ENCODE measurements around the gene GALK2. TPM values are rescaled to one million over a fixed set of nuclear protein-coding genes. Genes with fewer than 3 reads are reported as not detected.

The GALK2 gene
- polyA plus RNA-seq (ENCODE audit: insufficient read length in 4 of 4) = 10 to 100 TPM; 27.4 to 32.5 (median 30.9) TPM

DNA sequence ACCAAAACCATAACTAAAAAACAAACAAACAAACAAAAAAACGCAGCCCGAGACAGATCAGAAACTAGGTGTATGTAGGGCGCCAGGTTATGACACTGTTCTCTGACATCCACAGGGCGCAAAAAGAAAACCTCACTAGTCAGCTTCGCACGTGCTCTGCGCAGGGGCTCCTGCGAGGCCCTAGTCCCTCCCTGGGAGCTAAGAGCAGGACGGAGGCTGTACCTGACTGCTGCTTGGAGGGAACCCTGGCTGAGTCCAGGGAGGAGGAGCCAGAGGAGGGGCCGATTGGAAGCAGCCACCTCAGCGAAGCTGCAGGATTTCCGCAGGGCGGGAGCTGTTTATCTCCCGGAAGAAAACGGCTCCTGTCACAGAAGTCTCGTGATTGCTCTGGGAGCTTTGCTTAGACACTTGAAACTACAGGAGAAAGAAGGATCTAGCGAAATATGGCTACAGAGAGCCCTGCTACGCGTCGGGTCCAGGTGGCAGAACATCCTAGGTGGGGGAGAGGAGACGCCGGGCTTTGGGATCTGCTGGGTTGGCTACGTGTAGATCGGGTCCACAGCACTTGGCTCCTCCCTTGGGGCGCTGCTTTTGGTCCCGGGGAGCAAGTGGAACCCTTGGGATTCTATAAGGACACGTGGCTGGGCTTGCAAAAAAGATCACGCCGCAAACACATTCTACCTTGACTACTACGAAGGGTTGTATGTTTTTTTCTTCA lies at the start of gene GALK2:
Gene GALK2 (plus strand): TSS at position 368 of the 718 bp plus-strand sequence. CDS start 76 bp downstream, at position 444.
- peak; percentile 52 to 81 (median 76) for DNase-seq (ENCODE audit: low read depth in 4 of 4, low spot score in 3 of 4)

DNA sequence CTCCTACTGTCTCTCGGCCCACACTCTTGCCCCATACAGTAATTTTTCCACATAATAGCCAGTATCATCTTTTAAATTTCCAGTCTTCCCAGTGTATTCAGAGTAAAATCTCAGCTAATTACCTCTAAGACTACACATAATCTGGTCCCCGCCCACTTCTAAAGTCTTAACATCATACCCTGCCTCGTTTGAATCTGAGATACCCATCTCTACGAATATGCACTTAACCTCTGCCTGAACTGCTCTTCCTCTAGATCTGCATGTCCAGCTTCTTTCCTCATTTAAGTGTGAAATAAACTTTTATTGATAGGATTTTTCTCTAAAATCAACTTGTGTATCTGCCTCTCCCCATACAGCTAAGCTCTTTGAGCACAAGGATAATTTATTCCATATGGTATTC lies 49.2 kb upstream of the GALK2 start:
- no peak for DNase-seq (ENCODE audit: low read depth in 4 of 4, low spot score in 3 of 4)

DNA sequence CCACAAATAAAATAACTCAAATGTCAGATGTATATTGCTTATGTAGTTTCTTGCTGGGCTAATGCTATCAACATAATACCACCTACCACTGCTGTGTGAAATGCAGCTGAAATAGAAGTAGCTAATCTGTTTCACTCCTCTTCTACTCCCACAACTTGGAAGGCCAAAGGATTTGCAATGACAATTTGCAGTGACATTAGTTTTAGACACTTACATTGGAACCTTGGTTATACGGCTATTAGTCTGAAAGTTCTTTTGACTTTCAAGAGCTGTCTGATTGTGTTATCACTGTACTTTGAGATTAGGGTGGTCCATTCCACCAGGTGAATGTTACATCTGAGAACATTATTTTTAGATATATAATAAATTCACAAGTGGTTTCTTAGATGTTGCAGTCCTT lies 48.1 kb upstream of the GALK2 start:
- no peak for DNase-seq (ENCODE audit: low read depth in 4 of 4, low spot score in 3 of 4)

DNA sequence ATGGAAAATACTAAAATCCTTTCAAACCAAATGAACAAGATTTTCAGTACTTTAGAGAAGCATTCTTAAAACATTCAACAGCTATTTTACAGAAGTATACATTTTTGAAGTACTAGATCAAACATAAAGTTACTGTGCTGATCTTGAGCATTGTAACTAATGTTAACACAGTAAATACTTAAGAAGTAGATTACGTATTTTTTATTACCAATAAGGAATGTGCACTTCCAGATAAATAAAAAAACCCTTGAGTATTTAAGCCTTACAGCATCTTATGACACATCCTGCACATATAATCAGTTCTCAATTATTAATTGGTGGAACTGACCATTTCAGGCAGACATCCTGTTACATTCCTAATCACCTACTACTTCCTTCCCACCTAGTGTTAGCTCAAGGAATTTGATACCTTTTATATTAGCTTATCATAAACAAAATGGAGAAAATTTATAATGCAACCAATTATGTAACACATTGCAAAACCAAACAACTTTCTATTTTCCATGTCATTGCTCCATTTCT lies 47.4 kb upstream of the GALK2 start:
- no peak for DNase-seq (ENCODE audit: low read depth in 4 of 4, low spot score in 3 of 4)

DNA sequence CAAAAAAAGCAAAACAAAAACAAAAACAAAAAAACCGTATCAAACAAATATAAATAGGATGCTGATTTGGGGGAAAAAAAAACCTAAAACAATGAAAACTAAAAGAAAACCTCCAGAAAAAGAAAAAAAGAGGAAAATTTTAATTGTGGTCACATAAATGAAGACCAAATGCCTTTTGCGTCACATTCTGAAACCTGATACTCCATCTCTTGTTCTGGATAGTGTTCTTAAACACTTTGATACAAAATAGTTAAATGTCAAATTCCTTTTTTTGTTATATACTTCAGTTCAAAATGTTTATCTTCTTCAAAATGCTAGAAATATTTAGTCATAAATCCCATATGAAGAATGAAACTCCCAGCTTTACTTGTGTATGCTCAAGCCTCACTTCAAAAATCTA lies 45.7 kb upstream of the GALK2 start:
- no peak for DNase-seq (ENCODE audit: low read depth in 4 of 4, low spot score in 3 of 4)

DNA sequence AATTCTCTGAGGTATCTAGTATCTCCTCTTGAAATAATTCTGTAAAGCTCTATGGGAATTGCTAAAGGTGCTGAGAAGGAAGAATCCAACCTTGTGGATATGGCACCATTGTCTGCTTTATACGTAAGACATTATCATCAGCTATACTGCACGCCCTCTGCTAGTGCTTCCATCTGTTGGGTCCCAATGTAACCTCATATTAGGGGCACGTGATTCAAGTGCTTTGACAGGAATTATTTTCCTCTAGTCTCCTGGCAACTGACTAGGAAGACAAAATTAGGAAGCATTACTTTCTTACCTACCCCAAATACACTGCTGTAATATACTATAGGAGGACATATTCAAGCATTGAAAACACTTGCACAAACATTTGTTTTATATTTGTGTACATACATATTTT lies 38.6 kb upstream of the GALK2 start:
- no peak for DNase-seq (ENCODE audit: low read depth in 4 of 4, low spot score in 3 of 4)

DNA sequence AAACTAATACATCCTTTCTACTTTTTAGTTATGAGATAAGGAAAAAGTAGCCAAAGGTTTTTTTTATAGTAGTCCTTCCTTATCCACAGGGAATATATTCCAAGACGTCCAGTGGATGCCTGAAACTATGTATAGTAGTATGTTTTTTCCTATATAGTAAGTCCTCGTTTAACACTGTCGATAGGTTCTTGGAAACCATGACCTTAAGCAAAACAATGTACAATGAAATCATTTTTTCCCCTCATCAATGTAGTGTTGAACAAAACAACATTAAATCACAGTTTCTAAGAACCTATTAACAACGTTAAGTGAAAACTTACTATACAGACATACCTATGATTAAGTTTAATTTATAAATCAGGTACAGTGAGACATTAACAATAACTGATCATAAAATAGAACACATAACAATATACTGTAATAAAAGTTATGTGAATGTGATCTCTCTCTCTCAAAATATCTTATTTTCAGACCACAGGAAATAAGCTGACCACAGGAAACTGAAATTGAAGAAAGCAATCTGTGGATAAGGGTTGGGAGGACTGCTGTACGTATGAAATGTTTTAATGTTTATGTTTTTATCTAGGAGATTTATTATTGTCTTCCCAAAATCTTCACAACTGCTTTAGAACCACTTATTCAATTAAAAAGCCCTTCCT lies 35.2 kb upstream of the GALK2 start:
- no peak for DNase-seq (ENCODE audit: low read depth in 4 of 4, low spot score in 3 of 4)

DNA sequence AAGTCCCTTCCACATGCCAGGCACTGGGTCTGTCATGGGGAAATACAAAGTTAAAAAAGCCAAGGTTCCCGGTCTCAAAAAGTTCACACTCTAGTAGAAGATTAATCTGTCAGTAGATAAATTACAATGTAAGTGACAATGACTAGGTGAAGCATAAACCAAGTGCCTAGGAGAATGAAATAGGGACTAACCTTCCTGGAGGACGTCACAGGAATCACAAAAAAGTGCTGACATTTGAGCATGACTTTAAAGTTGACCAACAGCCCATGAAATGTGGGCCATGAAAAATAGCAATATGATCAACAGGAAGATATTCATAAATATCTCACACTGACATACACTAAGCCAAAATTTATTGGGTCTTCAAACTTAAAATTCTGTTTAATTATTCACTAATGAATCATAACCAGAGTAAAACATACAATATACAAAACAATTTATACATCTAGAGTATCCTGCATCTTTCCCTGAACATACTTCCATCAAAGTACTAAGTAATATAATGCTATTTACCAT lies 34.6 kb upstream of the GALK2 start:
- no peak for DNase-seq (ENCODE audit: low read depth in 4 of 4, low spot score in 3 of 4)

DNA sequence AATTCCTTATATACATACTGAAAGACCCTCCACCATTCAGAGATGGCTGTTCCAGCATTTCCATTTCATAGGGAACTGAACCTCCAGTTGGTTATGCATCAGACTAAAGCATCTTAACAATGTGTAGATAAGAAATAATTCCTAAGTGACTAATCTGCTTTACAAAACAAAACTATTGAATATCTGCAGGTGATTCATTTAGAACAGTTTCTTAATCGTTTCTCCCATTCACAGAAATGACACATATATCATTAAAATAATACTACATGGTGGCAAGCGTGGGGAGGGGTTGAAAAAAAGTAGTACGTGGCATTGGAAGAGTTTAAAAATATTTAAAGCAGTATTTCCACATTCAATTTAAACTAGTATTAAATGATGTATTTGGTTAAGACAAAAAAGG lies 34.1 kb upstream of the GALK2 start:
- DNase-seq (ENCODE audit: low read depth in 4 of 4, low spot score in 3 of 4) = no peak

DNA sequence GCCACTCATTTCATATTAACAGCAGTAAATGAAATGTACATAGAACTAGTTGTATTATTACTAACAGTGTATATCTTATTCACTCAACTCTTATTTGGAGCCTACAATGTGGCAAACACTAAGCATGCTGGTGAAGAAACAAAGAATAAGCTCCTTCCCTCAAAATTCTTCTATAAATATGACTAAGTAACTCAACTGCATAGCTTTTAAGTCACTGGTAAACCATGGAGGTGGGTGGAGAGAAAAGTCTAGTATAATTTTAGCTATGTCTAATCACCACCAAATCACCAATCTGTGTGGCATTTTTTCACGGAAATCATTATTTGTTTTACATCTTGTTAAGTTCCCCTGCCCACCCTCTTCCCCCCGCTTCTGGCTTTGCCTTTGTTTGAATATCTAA lies 32.2 kb upstream of the GALK2 start:
- DNase-seq (ENCODE audit: low read depth in 4 of 4, low spot score in 3 of 4) = no peak

DNA sequence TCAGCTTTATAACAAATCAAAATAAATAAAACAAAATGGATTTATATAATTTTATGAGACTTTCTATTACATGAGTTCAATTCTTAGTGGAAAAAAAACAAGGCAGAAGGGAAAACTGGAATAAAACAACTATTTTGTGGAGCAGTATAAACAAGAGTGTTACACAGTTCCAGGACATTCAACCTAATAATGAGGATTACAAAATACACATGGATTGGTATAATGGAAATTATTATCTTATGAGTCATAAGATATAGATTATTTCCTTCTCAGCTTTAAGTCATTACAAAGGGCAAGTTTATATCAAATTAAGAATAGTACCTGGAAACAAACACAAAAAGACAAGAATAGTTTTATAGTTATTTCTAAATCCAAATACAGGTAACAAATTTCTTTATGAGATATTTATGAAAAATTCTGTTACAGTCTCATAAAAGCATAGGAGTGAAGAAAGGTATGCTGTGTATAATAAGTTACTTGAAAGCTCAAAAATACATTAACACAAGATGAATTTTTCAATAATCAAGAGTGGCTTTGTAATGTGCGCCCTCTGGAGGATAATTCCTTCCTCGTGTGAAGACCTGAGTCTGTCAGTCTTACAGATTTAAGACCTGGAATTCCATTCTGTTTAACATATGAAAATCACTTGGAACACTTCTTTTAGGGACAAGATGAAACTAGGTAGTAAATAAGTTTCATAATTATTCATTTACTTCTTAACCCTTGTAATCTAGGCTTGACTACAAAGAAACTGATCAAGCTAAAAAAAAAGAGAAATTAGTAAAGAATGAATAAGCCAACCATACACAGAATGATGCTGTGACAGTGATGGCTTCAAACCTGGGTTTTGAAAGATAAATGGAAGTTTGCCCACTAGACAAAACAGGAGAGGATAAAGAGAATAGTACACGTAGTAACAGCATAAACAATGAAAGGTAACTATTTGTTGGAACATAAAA lies 24.1 kb upstream of the GALK2 start:
- peak in 3 of 4 donors; percentile 21 to 40 (median 35) for DNase-seq (ENCODE audit: low read depth in 4 of 4, low spot score in 3 of 4)

DNA sequence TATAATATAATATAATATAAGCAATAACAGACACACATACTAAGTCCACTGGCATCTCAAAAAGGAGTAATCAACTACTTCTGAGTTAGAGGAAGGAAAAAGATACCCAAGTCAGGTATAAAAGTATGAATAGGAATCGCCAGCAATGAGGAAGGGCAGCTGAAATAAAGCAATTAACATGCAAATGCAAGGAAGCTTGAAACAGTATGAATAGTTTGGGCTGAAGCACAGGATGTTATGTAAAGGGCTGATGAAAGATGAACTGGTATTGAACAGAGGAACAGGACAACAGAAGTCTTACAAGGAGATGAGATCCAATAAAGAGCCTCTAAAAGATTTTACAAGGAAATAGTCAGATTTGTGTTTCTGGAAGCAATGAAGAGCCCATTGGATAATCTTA lies 21.7 kb upstream of the GALK2 start:
- DNase-seq (ENCODE audit: low read depth in 4 of 4, low spot score in 3 of 4) = no peak

DNA sequence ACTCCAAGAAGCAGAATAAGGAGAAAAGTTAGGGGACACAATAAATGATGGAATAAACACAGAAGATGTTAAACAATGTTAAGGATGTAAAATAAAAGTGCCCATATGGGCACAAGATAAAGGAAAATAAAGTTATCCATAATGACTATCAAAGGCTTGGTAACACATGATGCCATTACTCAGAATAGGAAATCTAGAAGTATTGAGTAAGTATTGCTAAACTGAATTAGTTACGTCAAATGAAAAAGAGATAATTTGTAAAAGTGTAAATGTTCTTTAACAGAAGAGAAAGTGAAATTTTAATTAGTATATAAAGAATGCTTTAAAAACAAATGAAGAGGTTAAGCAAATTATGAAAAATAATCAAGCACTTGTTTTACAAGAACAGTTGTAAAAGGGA lies 21.3 kb upstream of the GALK2 start:
- DNase-seq (ENCODE audit: low read depth in 4 of 4, low spot score in 3 of 4) = no peak

DNA sequence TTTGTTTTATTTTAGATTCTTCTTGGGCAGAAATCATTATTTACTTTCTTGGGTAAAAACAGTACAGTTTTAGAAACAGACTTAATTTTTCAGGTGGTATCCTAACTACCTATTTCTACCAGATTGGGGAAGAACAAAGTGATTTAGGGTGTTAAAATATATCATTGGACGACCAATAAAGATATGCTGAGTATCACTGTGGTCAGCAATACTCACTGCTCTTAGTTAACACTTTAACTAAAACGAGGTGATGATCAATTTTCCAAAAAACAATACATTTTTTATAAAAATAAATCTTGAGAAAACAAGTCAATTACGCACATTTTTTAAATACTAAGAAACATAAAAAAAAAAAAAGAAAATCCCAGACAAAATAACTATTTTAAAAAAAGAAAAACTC lies 18.2 kb upstream of the GALK2 start:
- DNase-seq (ENCODE audit: low read depth in 4 of 4, low spot score in 3 of 4) = no peak

DNA sequence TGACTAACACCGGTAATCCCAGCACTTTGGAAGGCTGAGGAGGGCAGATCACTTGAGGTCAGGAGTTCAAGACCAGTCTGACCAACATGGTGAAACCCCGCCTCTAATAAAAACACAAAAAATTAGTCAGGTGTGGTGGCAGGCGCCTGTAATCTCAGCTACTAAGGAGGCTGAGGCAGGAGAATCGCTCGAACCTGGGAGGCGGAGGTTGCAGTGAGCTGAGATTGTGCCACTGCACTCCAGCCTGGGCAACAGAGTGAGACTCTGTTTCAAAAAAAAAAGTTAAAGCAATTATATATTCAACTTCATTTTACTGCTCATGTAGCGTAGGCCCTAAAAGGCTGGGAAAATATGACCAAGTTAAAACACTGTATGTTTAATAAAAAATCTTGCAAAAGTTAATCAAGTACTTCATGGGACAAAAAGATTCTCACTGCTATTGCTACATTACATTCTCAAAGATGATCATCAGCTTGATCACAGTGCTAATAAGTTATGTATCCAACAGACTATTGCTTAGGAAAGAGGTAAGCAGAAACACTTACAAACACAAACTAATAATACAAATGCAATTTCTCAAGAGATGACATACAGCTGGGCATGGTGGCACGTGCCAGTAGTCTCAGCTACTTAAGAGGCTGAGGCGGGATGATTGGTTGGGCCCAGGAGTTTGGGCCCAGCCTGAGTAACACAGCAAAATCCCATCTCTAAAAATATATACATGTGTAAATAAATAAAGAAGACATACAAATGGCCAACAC lies 17.3 kb upstream of the GALK2 start:
- no peak for DNase-seq (ENCODE audit: low read depth in 4 of 4, low spot score in 3 of 4)

DNA sequence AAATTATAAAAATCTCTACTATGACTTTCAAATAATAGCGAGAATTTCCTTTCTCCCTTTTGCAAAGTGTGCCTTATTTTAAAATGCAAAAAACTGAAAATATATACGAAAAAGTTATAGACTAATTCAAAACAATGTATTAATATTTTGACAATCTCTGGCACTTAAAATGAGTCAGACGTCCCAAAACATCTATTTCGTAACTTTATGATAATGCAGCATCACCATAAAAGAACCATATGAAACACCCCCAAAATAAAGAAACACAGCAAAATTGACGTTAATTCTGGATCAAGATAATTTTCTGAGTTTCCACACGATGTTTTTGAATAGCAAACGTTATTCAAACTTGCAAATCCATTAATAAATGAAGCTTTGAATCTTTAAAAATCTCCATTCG lies 15.7 kb upstream of the GALK2 start:
- no peak for DNase-seq (ENCODE audit: low read depth in 4 of 4, low spot score in 3 of 4)

DNA sequence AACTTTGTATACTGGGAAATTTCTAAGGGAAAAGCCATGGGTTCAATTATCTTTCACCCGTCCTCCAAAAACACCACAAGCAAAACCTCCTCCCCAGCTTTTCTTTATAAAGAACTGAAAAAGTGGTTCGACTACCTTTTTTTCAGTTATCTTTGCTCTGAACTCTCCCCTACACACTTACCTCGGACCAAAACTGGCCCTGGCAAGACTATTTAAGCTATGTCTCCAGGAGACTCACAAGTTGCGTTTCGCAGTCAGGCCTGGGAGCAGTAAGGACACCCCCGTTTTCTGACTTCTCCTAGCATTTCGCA lies 15.3 kb upstream of the GALK2 start:
- DNase-seq (ENCODE audit: low read depth in 4 of 4, low spot score in 3 of 4) = no peak

DNA sequence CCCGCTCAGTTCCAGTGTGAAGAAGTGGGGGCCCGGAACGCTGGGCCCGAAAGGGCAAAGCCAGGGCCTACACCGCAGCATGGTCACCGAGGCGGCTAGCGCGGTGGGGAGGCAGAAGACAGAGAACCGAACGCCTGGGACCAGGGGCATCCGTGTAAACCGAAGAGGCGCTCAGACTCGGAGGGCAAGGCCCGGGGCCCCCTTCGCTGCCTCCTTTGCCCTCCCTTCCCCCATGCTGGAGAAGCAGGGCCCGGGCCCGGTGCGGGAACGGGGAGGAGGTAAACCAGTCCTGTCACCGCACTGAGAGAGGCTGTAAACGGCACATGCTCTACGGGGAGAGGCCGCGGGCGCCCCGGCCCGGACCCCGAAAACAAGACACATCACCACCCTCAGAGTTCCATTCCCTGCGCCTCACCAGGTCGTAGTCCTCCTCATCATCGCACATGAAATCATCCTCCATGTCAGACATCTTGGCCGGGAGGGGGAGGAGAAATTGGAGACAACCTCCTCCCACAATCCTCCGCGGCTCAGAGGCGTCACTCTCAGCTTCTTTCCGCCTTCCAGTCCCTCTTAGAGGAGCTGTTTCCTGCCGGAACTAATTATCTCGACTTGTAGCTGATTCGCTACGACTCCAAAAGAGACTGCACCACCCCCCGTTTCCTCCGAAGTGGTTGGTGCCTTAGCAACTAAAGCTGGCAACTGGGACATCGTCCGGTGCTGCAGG lies 14.8 kb upstream of the GALK2 start, which contains the start of gene COPS2:
Gene COPS2 (minus strand): TSS at position 490 of the 724 bp plus-strand sequence. CDS start 21 bp downstream, at position 469.
- peak; percentile 93 to 99 (median 98) for DNase-seq (ENCODE audit: low read depth in 4 of 4, low spot score in 3 of 4)
